Muscle layer of colon (tissue), 2 donors: ENCODE data around the gene FOXJ3.

ENCODE experiments used
- H3K27ac ChIP-seq: one replicate; pipeline ENCODE4 v1.7.0; 2013; ENCODE audit warnings: low read depth, mild to moderate bottlenecking, low read length, moderate library complexity
- H3K27me3 ChIP-seq, 2 donors: one replicate each; pipeline ENCODE4 v1.7.0; 2013; ENCODE audit warnings: low read length in 2 of 2, mild to moderate bottlenecking in 2 of 2; ENCODE audit not compliant: insufficient read depth in 2 of 2, control insufficient read depth in 1 of 2
- H3K36me3 ChIP-seq: one replicate; pipeline ENCODE4 v1.7.0; 2013; ENCODE audit warnings: mild to moderate bottlenecking, low read length; ENCODE audit not compliant: insufficient read depth
- H3K4me1 ChIP-seq: one replicate; pipeline ENCODE4 v1.7.0; 2013; ENCODE audit warnings: mild to moderate bottlenecking, low read length; ENCODE audit not compliant: insufficient read depth
- H3K4me3 ChIP-seq, 2 donors: one replicate each; pipeline ENCODE4 v1.7.0; 2013; ENCODE audit warnings: low read length in 2 of 2, low read depth in 1 of 2, mild to moderate bottlenecking in 1 of 2, moderate library complexity in 1 of 2
- H3K9ac ChIP-seq: one replicate; pipeline ENCODE4 v1.7.0; 2013; ENCODE audit warnings: low read length
- H3K9me3 ChIP-seq: one replicate; pipeline ENCODE4 v1.7.0; 2013; ENCODE audit warnings: mild to moderate bottlenecking, low read length
- donor health status: abdominal sarcoma.
- donor health status: Adenocarcinoma of cecum.

FOXJ3 gene

DNA sequence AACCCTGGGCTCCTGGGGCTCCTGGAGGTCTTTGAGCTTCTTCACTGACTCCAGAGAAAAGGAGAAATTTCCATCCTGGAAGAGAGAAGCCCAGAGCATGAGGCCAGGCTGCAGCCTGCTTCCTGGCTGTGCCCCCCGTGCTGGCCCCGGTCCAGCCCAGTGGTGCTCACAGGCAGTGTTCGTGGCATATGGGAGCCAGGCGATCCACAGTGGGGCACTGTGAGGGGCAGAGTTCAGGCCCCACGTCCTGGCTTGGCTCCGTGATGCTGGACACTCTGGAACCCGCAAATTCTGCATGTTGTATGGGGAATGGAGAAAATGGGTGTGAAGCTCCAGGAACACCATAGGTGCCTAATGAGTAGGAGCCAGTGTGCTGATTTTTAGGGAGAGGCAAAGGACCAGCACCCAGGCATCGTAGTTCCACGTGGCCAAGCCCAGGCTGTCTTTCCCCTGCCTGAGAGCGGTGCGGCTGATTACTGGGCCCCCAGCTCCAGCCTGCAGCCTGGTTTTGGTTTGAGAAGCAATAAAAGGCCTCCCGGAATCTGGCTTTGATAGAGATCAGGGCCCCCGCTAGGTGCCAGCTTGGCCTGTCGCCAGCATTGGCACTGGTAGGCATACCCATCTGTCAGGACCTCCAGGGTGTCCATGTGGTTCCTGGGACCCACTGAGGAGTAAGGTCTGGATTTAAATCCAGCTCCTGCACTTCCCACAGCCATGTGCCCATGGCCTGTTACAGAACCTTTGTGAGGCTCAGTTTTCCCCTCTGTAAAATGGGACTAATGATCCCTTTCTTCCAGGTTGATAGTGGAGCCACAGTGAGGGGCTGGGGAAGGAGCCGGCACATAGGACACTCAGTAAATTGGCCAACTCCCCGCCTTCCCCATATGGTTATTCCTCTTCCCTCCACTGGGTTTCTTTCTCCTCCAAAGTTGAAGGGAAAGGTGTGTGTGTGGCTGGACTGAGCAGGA lies 171.2 kb downstream of the FOXJ3 start:
- H3K27ac ChIP-seq: no peak overlapping the region
- H3K27me3 ChIP-seq: no peaks in the 10 kb centered on the region
- H3K9ac ChIP-seq: no peak overlapping the region
- peaks cover 6% of the 10 kb centered on the region for H3K4me1 ChIP-seq
- no peaks in the 10 kb centered on the region for H3K36me3 ChIP-seq
- H3K4me3 ChIP-seq: no peak overlapping the region
- peaks cover 17% of the 10 kb centered on the region for H3K9me3 ChIP-seq

- H3K4me1 ChIP-seq: peaks cover 6% of the 10 kb centered on the region
- H3K9ac ChIP-seq: no peak overlapping the region
- H3K27me3 ChIP-seq: no peaks in the 10 kb centered on the region
- H3K36me3 ChIP-seq: no peaks in the 10 kb centered on the region
- no peak overlapping the region for H3K27ac ChIP-seq
- H3K4me3 ChIP-seq: no peak overlapping the region
- H3K9me3 ChIP-seq: peaks cover 17% of the 10 kb centered on the region
Measured at GRCh38 chr1:42163114-42163513, 171.9 kb downstream of the FOXJ3 start.

DNA sequence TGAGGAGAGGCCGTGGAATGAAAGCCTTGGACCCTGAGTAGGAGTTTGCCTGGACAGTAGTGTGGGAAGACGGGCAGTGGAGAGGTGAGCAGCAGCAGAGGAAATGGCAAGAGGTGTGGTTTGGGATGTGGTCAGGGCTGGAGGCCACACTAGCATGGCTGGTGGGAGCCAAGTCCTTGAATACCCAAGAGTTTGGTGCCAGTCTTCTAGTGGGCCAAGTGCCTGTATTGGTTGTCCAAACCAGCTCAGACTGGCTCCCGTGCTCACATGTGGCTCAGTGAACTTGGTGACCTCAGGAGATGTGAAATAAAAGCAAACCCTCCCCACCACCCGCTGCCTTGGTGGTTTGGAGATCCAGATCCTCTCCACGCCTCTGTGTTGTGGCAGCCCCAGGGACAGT lies 172.9 kb downstream of the FOXJ3 start:
- H3K36me3 ChIP-seq: no peaks in the 10 kb centered on the region
- peaks cover 6% of the 10 kb centered on the region for H3K4me1 ChIP-seq
- H3K4me3 ChIP-seq: no peak overlapping the region
- H3K27me3 ChIP-seq: no peaks in the 10 kb centered on the region
- H3K9me3 ChIP-seq: peaks cover 17% of the 10 kb centered on the region
- H3K27ac ChIP-seq: no peak overlapping the region
- no peak overlapping the region for H3K9ac ChIP-seq

DNA sequence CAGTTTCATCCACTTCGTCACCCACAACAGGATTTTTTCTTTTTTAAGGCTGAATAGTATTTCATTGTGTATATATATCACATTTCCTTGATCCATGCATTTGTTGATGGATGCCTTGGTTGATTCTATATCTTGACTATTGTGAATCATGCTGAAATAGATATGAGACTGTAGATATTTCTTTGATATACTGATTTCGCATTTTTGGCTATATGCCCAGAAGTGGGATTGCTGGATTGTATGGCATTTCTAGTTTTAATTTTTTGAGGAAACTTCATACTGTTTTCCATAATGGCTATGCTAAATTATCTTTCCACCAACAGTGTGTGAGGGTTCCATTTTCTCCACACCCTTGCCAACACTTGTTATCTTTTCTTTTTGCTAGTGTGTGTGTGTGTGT lies 176.8 kb downstream of the FOXJ3 start:
- no peaks in the 10 kb centered on the region for H3K36me3 ChIP-seq
- H3K4me1 ChIP-seq: no peaks in the 10 kb centered on the region
- H3K27ac ChIP-seq: no peak overlapping the region
- H3K9ac ChIP-seq: no peak overlapping the region
- H3K27me3 ChIP-seq: peaks cover 0 to 3% of the 10 kb centered on the region in 2 donors
- H3K9me3 ChIP-seq: peaks cover 17% of the 10 kb centered on the region
- H3K4me3 ChIP-seq: no peak overlapping the region

GRCh38 chr1:42157667-42158066 lies 177.4 kb downstream of the FOXJ3 start:
- Histone ChIP-seq H3K27ac (no peak overlapping the region), H3K36me3 (no peaks in the 10 kb centered on the region), H3K4me3 (no peak overlapping the region), H3K9me3 (peaks cover 17% of the 10 kb centered on the region), H3K4me1 (no peaks in the 10 kb centered on the region), H3K9ac (no peak overlapping the region), H3K27me3 (peaks cover 0 to 3% of the 10 kb centered on the region in 2 donors)

- no peak overlapping the region for H3K4me3 ChIP-seq
- H3K4me1 ChIP-seq: no peaks in the 10 kb centered on the region
- H3K27me3 ChIP-seq: peaks cover 0 to 3% of the 10 kb centered on the region in 2 donors
- H3K9ac ChIP-seq: no peak overlapping the region
- no peak overlapping the region for H3K27ac ChIP-seq
- H3K36me3 ChIP-seq: no peaks in the 10 kb centered on the region
- H3K9me3 ChIP-seq: peaks cover 9% of the 10 kb centered on the region
Measured at GRCh38 chr1:42155362-42155761, 179.7 kb downstream of the FOXJ3 start.

- Histone ChIP-seq H3K27me3 (peaks cover 0 to 3% of the 10 kb centered on the region in 2 donors), H3K9me3 (peaks cover 4% of the 10 kb centered on the region), H3K27ac (no peak overlapping the region), H3K36me3 (no peaks in the 10 kb centered on the region), H3K4me3 (no peak overlapping the region), H3K9ac (no peak overlapping the region), H3K4me1 (no peaks in the 10 kb centered on the region)
Measured at GRCh38 chr1:42154685-42155084, 180.3 kb downstream of the FOXJ3 start.

DNA sequence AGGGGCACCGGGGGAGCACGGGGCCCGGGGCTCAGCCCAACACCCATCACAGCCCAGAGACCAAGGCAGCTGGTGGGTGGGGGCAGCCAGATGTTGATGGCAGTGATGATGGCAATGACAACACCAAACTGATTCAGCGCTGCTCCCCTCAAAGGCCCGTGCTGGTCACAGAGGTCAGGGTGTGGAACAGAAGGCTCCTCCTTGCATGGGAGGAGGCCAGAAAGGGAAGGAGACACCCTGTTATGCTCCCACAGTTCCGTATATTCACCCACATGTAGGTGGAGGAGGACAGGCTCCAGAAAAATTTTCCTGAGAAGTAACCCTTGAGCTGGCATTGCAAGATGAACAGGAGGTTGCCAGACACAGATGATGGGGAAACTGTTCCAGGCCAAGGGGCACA lies 181.4 kb downstream of the FOXJ3 start:
- Histone ChIP-seq H3K27me3 (peaks cover 0 to 3% of the 10 kb centered on the region in 2 donors), H3K4me1 (no peaks in the 10 kb centered on the region), H3K9ac (no peak overlapping the region), H3K4me3 (no peak overlapping the region), H3K36me3 (no peaks in the 10 kb centered on the region), H3K9me3 (no peaks in the 10 kb centered on the region), H3K27ac (no peak overlapping the region)

GRCh38 chr1:42152907-42153600 lies 182.0 kb downstream of the FOXJ3 start, which contains the start of gene GUCA2B:
TSS of gene GUCA2B (plus strand) at chr1:42153410. CDS start at chr1:42153451, 41 bp downstream.
- H3K4me1 ChIP-seq: no peaks in the 10 kb centered on the region
- no peak within 1 kb of the TSS for H3K9ac ChIP-seq
- H3K36me3 ChIP-seq: no peaks in the 10 kb centered on the region
- peaks cover 0 to 3% of the 10 kb centered on the region in 2 donors for H3K27me3 ChIP-seq
- no peak within 1 kb of the TSS for H3K27ac ChIP-seq
- no peak within 1 kb of the TSS for H3K4me3 ChIP-seq
- H3K9me3 ChIP-seq: no peaks in the 10 kb centered on the region

GRCh38 chr1:42152119-42152518 lies 182.9 kb downstream of the FOXJ3 start:
- H3K9me3 ChIP-seq: no peaks in the 10 kb centered on the region
- H3K27ac ChIP-seq: no peak overlapping the region

GRCh38 chr1:42150651-42151050 lies 184.4 kb downstream of the FOXJ3 start:
- no peaks in the 10 kb centered on the region for H3K9me3 ChIP-seq
- H3K27ac ChIP-seq: no peak overlapping the region
- no peaks in the 10 kb centered on the region for H3K4me1 ChIP-seq
- H3K36me3 ChIP-seq: no peaks in the 10 kb centered on the region
- no peak overlapping the region for H3K4me3 ChIP-seq
- H3K9ac ChIP-seq: no peak overlapping the region
- H3K27me3 ChIP-seq: peaks cover 8 to 18% of the 10 kb centered on the region in 2 donors

More at GRCh38 chr1:42152119-42152518, 182.9 kb downstream of the FOXJ3 start:
- H3K27me3 ChIP-seq: peaks cover 0 to 3% of the 10 kb centered on the region in 2 donors
- no peaks in the 10 kb centered on the region for H3K36me3 ChIP-seq
- H3K9ac ChIP-seq: no peak overlapping the region
- H3K4me3 ChIP-seq: no peak overlapping the region
- H3K4me1 ChIP-seq: no peaks in the 10 kb centered on the region
